Keratinocyte (primary cell): Measurements from ENCODE around the gene GAPVD1. TPM values are rescaled to one million over a fixed set of nuclear protein-coding genes. Genes with fewer than 3 reads are reported as not detected.
"Not testable (repeated sequence)": the region's sequence is repeated elsewhere in the genome, so short reads cannot be mapped to it uniquely, and the experiment has no call there.

ENCODE experiments used
- DNase-seq: peaks from one replicate; pipeline ENCODE4 v3.0.0-alpha.2; 2011; ENCODE audit warnings: low read depth, missing footprints, low spot score
- FAIRE-seq: peaks from 2 replicates; lab custom pipeline; 2011; peaks lifted over from hg19 to GRCh38; lab: Jason Lieb, UNC
- H2AFZ ChIP-seq: 2 replicates; pipeline ENCODE4 v1.6.0; 2012; ENCODE audit warnings: low read length, control low read depth, inconsistent platforms; ENCODE audit not compliant: control insufficient read depth
- H3K27ac ChIP-seq: 2 replicates; pipeline ENCODE4 v1.5.1; 2011; ENCODE audit warnings: low read length; ENCODE audit not compliant: control insufficient read depth, insufficient read depth
- H3K27me3 ChIP-seq: 3 replicates; pipeline ENCODE4 v1.6.0; 2011; ENCODE audit warnings: low read length; ENCODE audit not compliant: control insufficient read depth, insufficient read depth; ENCODE audit errors: extremely low read depth
- H3K36me3 ChIP-seq, 2 experiments: 2 replicates in 1 of 2; 3 replicates in 1 of 2; pipeline ENCODE4 v1.5.1; 2011; ENCODE audit warnings: low read length in 2 of 2, mild to moderate bottlenecking in 1 of 2; ENCODE audit not compliant: control insufficient read depth in 2 of 2, insufficient read depth in 2 of 2; ENCODE audit errors: extremely low read depth in 1 of 2
- H3K4me1 ChIP-seq: 3 replicates; pipeline ENCODE4 v1.5.1; 2011; ENCODE audit warnings: low read length; ENCODE audit not compliant: control insufficient read depth, insufficient read depth; ENCODE audit errors: extremely low read depth
- H3K4me2 ChIP-seq: 3 replicates; pipeline ENCODE4 v1.6.0; 2011; ENCODE audit warnings: low read depth, low read length; ENCODE audit not compliant: control insufficient read depth, insufficient read depth; ENCODE audit errors: extremely low read depth
- H3K4me3 ChIP-seq, 3 experiments: fragments of 200-600 bp in 1 of 3; sonication (generic) in 1 of 3; 2 replicates in 2 of 3; 3 replicates in 1 of 3; pipeline ENCODE4 v1.5.1; 2011 to 2016; ENCODE audit warnings: low read length in 3 of 3, mild to moderate bottlenecking in 3 of 3, control low read depth in 2 of 3, inconsistent platforms in 1 of 3, low read depth in 1 of 3, mixed read lengths in 1 of 3, mixed run types in 1 of 3, moderate library complexity in 1 of 3; ENCODE audit not compliant: control insufficient read depth in 2 of 3, insufficient read depth in 2 of 3; ENCODE audit errors: extremely low read depth in 1 of 3
- H3K79me2 ChIP-seq: 2 replicates; pipeline ENCODE4 v1.6.0; 2012; ENCODE audit warnings: low read length; ENCODE audit not compliant: control insufficient read depth, insufficient read depth
- H3K9ac ChIP-seq: 3 replicates; pipeline ENCODE4 v1.6.0; 2011; ENCODE audit warnings: low read length; ENCODE audit not compliant: control insufficient read depth, insufficient read depth; ENCODE audit errors: extremely low read depth
- H3K9me1 ChIP-seq: 3 replicates; pipeline ENCODE4 v1.6.0; 2011; ENCODE audit warnings: low read length; ENCODE audit not compliant: control insufficient read depth, insufficient read depth; ENCODE audit errors: extremely low read depth
- H3K9me3 ChIP-seq: 2 replicates; pipeline ENCODE4 v1.5.1; 2012; ENCODE audit warnings: low read depth, low read length; ENCODE audit not compliant: control insufficient read depth
- H4K20me1 ChIP-seq: 3 replicates; pipeline ENCODE4 v1.6.0; 2011; ENCODE audit warnings: low read length; ENCODE audit not compliant: control insufficient read depth, insufficient read depth; ENCODE audit errors: extremely low read depth
- EZH2 ChIP-seq: IDR thresholded peaks from one replicate; pipeline ENCODE4 v1.6.1; 2012; ENCODE audit warnings: inconsistent platforms, mild to moderate bottlenecking, low read length, moderate library complexity
- dilution Hi-C: fragments of 300-500 bp; cut with MboI; formaldehyde crosslinking; loops from one replicate; pipeline ENCODE4 v1.7.0; 2020; ENCODE audit warnings: low sequenced_read_pairs; ENCODE audit not compliant: extremely low pct_ligation_motif_present
- polyA plus RNA-seq, 5 experiments: library from polyadenylated mRNA; depleted of rRNA in 3 of 5; stranded (reverse) in 3 of 5; stranded (forward) in 1 of 5; unstranded in 1 of 5; fragments of >200 nt; gene quantifications; 1 replicate in 1 of 5; 2 replicates in 3 of 5; 3 replicates in 1 of 5; pipeline versions ENCODE4 v1.2.1 to v1.2.3, GENCODE V29; 2011 to 2012; ENCODE audit warnings: missing spikeins in 2 of 5, low read depth in 1 of 5, low replicate concordance in 1 of 5
- TF ChIP-seq, protein P1 (sequence below), 3 experiments: IDR thresholded peaks in 1 of 3; conservative IDR thresholded peaks in 1 of 3; optimal IDR thresholded peaks in 1 of 3; 2 replicates in 2 of 3; 3 replicates in 1 of 3; pipeline versions ENCODE3 to v1.5.1; 2011; ENCODE audit warnings: low read length in 3 of 3, mild to moderate bottlenecking in 3 of 3, moderate library complexity in 2 of 3, control low read depth in 1 of 3, inconsistent platforms in 1 of 3; ENCODE audit not compliant: insufficient read depth in 2 of 3; ENCODE audit errors: extremely low read depth in 1 of 3

The GAPVD1 gene
- polyA plus RNA-seq, 1 donor (not counting 4 experiments of a cell fraction or from before 2014, with no cell fraction given): 23.2 TPM

DNA sequence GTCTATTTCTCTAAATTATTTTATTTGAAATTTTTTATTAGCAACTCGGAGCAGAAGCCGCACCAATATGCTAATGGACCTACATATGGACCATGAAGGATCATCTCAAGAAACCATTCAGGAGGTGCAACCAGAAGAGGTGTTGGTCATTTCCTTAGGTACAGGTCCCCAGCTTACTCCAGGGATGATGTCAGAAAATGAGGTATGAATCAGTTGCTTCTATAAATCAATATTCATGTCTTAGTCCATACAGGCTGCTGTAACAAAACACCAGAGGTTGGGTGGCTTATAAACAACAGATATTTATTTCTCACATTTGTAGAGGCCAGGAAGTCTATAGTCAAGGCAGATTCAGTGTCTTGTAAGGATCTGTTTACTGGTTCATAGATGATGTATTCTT is 50.8 kb downstream of the GAPVD1 start:
- Histone ChIP-seq H3K9me3 (no peaks in the 10 kb centered on the region), H4K20me1 (no peaks in the 10 kb centered on the region), H2AFZ (no peak overlapping the region), H3K4me1 (no peaks in the 10 kb centered on the region), H3K36me3 (peaks cover 12 to 18% of the 10 kb centered on the region in 2 experiments), H3K79me2 (no peaks in the 10 kb centered on the region), H3K9me1 (no peaks in the 10 kb centered on the region), H3K4me2 (no peak overlapping the region), H3K27ac (no peak overlapping the region), H3K9ac (no peak overlapping the region), H3K4me3 (no peak overlapping the region), H3K27me3 (no peaks in the 10 kb centered on the region)
- dilution Hi-C loops: no loop called here
- no peak for TF ChIP-seq EZH2
- TF ChIP-seq, protein P1, sequence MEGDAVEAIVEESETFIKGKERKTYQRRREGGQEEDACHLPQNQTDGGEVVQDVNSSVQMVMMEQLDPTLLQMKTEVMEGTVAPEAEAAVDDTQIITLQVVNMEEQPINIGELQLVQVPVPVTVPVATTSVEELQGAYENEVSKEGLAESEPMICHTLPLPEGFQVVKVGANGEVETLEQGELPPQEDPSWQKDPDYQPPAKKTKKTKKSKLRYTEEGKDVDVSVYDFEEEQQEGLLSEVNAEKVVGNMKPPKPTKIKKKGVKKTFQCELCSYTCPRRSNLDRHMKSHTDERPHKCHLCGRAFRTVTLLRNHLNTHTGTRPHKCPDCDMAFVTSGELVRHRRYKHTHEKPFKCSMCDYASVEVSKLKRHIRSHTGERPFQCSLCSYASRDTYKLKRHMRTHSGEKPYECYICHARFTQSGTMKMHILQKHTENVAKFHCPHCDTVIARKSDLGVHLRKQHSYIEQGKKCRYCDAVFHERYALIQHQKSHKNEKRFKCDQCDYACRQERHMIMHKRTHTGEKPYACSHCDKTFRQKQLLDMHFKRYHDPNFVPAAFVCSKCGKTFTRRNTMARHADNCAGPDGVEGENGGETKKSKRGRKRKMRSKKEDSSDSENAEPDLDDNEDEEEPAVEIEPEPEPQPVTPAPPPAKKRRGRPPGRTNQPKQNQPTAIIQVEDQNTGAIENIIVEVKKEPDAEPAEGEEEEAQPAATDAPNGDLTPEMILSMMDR (optimal IDR thresholded peaks at IDR 0.05 in 1 of 3, IDR thresholded peaks at IDR 0.05 in 1 of 3, conservative IDR thresholded peaks at IDR 0.05 in 1 of 3; ENCODE audit: extremely low read depth in 1 of 3, insufficient read depth in 2 of 3, low read length in 3 of 3): no peak
- no peak for FAIRE-seq
- no peak for DNase-seq

DNA sequence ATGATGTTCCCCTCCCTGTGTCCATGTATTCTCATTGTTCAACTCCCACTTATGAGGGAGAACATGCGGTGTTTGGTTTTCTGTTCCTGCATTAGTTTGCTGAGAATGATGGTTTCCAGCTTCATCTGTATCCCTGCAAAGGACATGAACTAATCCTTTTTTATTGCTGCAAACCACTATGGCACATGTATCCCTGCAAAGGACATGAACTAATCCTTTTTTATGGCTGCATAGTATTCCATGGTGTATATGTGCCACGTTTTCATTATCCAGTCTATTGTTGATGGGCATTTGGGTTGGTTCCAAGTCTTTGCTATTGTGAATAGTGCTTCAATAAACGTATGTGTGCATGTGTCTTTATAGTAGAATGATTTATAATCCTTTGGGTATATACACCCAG is 54.7 kb downstream of the GAPVD1 start:
- H2AFZ ChIP-seq, H4K20me1 ChIP-seq, H3K9me3 ChIP-seq, H3K4me1 ChIP-seq, dilution Hi-C loops, FAIRE-seq, H3K4me2 ChIP-seq, DNase-seq, H3K9me1 ChIP-seq, H3K27ac ChIP-seq, H3K27me3 ChIP-seq, H3K9ac ChIP-seq, H3K79me2 ChIP-seq, H3K4me3 ChIP-seq: not testable (repeated sequence)
- H3K36me3 ChIP-seq: peaks cover 9 to 11% of the 10 kb centered on the region in 2 experiments

DNA sequence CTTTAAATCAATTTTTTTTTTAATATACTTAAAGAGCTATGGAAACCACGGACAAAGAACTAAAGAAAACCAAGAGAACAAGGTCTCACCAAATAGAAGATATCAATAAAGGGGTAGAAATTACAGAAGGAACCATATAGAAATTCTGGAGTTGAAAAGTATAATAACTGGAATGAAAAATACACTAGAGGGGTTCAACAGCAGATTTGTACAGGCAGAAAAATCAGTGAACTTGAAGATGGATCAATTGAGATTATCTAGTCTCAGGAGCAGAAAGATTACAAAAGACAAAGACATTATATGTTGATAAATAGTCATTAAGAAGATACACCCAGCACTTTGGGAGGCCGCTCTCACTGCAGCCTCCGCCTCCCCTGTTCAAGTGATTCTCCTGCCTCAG is 56.1 kb downstream of the GAPVD1 start:
- dilution Hi-C loops: no loop called here
- TF ChIP-seq, protein P1 (optimal IDR thresholded peaks at IDR 0.05 in 1 of 3, IDR thresholded peaks at IDR 0.05 in 1 of 3, conservative IDR thresholded peaks at IDR 0.05 in 1 of 3; ENCODE audit: extremely low read depth in 1 of 3, insufficient read depth in 2 of 3, low read length in 3 of 3): no peak
- no peak for TF ChIP-seq EZH2
- H3K27ac ChIP-seq: no peak overlapping the region
- no peaks in the 10 kb centered on the region for H3K9me1 ChIP-seq
- no peak for DNase-seq
- no peak overlapping the region for H2AFZ ChIP-seq
- H3K9me3 ChIP-seq: no peaks in the 10 kb centered on the region
- FAIRE-seq: no peak
- no peaks in the 10 kb centered on the region for H3K27me3 ChIP-seq
- H4K20me1 ChIP-seq: no peaks in the 10 kb centered on the region
- H3K79me2 ChIP-seq: no peaks in the 10 kb centered on the region
- H3K4me2 ChIP-seq: no peak overlapping the region
- H3K4me1 ChIP-seq: no peaks in the 10 kb centered on the region
- H3K4me3 ChIP-seq: no peak overlapping the region
- H3K36me3 ChIP-seq: peaks cover 8 to 9% of the 10 kb centered on the region in 2 experiments
- no peak overlapping the region for H3K9ac ChIP-seq
